Measurements from ENCODE around the gene KASH5.

Gene KASH5

GRCh38 chr19:49461656-49462055, 73.6 kb downstream of the KASH5 start:
- no peak for DNase-seq

- DNase-seq: no peak
These were observed 74.4 kb downstream of the KASH5 start for GRCh38 chr19:49462492-49462891.

GRCh38 chr19:49463960-49464740, 76.1 kb downstream of the KASH5 start:
- no peak for DNase-seq

- no peak for DNase-seq
These were observed 77.3 kb downstream of the KASH5 start for GRCh38 chr19:49465371-49465770.

All from stimulated activated CD4-positive, alpha-beta T cell treated with anti-CD3 and anti-CD28 coated beads, Interleukin-2, amount 100 ng/mL, for 48 hours (primary cell).